Fibroblast of skin of right biceps (primary cell): ENCODE results near the gene CCDC73.
A peak's percentile ranks its signal among the peaks of the same experiment; 100 is the strongest.
"Not testable (repeated sequence)": the region's sequence is repeated elsewhere in the genome, so short reads cannot be mapped to it uniquely, and the experiment has no call there.

Experiments
- DNase-seq: peaks from one replicate; pipeline ENCODE4 v3.0.0-alpha.2; 2013

CCDC73 gene

DNA sequence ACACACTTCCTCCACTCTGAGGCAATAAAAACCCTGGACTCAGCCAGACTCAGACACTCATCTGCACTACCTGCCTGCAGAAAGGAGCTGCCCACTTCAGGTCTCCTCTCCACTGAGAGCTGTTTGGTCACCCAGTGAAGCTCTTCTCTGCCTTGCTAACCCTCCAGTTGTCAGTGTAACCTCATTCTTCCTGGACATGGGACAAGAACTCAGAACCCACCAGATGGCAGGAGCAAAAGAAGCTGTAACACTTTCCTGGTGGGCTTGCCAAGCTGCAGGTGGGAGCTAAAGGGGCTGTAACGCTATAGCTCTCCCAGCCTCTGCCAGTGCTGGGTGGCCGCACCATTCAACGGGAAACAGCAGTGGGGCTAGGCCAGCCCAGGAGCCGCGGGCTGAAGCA lies 89.7 kb downstream of the CCDC73 start:
- DNase-seq: no peak

DNA sequence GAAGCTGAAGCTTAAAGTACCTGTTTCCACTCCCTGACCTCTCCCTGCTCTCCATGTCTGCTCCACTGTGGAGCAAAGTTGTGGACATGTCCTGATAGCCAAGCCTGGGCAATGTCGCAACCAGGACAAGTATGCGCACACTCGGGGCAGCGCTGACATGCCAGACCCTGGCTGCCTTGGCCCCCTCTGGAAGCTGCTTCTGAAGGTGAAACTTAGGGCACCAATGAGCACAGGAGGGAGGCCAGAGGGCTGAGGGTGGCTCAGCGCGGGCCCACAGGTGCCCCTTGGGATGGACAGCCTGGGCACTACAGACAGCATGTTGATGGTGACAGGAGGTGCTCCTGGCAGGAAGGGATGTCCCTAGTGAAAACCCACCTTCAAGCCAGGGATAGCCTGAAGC lies 90.2 kb downstream of the CCDC73 start:
- DNase-seq: no peak

- no peak for DNase-seq
Observed at GRCh38 chr11:32701616-32702015, 92.8 kb downstream of the CCDC73 start.

- DNase-seq: no peak
Observed at GRCh38 chr11:32698579-32698978, 95.9 kb downstream of the CCDC73 start.

- DNase-seq: no peak
Observed at GRCh38 chr11:32671051-32671450, 123.4 kb downstream of the CCDC73 start.

DNA sequence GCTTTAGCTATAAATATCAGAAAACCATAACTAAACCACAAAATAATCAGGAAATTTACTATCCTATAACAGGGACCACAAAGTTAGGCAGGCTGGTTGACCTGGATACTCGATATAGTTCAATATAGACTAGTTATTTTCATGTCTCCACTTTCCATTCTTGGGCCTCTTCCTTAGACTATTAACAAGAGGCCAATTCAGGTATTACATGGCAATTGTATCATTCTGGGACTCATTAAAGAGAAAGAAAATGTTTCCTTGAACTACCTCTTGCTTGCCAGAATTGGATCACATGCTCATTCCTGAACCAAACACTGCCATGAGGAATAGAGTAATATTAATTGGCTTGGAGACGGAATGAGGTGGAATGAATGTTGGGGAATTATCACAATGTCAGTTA lies 134.8 kb downstream of the CCDC73 start:
- DNase-seq: no peak

- DNase-seq: peak; percentile 54
Observed at GRCh38 chr11:32658639-32659406, 135.6 kb downstream of the CCDC73 start.

GRCh38 chr11:32643526-32643925 lies 150.9 kb downstream of the CCDC73 start:
- peak; percentile 24 for DNase-seq

- no peak for DNase-seq
Observed at GRCh38 chr11:32641361-32641760, 153.1 kb downstream of the CCDC73 start.

GRCh38 chr11:32635819-32636218 lies 158.6 kb downstream of the CCDC73 start:
- DNase-seq: no peak

DNA sequence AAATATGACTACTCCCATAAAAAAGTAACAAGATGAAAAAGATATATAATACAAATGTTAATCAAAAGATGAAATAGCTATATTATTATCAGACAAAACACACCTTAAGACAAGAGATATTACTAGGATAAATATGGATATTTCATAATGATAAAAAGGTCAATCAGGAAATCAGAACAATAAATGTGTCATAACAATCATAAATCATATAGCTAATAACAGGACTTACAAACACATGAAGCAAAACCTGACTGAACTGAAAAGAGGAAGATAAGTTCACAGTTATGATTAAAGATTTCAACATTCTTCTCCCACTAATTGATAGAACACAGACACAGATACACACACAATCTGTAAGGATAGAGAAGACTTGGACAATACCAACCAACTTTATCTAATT lies 163.6 kb downstream of the CCDC73 start:
- no peak for DNase-seq

DNA sequence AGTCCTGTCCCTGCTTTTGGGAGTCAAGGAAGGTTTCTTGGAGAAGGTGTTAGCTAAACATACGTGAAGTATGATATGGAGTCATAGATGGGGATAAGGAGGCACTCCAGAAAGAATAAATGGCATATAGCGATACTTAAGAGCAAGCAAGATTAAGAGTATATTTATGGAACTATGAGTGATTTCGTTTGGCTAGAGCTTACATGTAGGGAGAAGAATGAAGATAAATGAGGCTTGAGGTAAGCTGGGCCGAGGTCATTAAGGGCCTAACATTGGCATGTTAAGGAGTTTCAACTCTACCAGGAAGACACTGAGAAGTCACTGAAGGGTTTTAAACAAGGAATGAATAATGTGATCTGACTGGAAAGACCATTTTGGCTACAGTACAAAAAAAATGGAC lies 177.6 kb downstream of the CCDC73 start:
- no peak for DNase-seq

DNA sequence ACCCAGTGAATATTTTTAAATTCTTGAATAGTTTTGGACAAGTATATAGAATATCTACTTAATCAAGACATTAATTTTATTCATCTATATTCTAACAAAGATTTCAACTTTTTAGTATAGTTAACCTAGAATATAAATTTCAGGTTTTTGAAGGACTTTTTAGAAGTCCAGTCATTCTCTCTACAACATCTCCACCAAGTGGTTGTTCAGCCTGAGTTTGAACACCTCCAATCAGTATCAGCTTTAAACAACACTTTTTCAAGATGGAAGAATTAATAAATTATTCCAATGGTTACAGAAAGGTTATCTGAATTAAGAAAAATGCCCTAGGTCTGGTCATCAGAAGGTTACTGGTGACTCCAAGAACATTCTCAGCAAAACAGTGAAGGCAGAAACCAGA lies 179.0 kb downstream of the CCDC73 start:
- no peak for DNase-seq

DNA sequence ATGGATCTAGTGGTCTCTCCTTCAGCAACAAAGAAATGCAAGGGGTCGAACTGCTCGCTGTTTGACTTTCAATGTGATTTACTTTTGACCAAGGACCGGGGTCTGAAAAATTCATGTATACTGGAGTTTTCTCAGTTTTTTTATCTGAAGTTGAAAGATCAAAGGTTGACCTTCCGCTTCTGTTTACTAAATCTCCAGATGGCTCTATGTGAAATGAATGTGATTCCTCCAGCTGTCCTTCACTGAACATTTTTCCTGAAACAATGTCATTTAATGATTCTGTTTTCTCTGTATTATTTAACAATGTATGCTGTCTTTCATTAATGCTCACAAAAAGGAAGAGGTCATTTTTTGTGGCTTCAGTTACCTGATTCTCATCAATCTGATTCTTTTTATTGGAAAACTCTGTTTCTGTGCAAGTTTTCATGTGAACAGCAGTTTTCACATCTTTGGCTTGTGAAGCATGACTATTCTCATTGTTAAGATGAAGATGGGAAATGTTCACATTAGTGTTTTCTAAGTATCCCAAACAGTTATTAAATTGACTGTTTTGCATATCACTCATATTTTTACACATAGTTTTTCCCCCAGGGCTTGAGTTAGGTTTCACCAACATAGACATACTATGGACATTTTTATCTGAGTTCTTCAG lies 180.8 kb downstream of the CCDC73 start:
- DNase-seq: no peak

GRCh38 chr11:32610797-32611352 lies 183.6 kb downstream of the CCDC73 start:
- DNase-seq: peak; percentile 74

GRCh38 chr11:32608826-32609225 lies 185.6 kb downstream of the CCDC73 start:
- not testable (repeated sequence) for DNase-seq

GRCh38 chr11:32606220-32606619 lies 188.2 kb downstream of the CCDC73 start:
- no peak for DNase-seq

DNA sequence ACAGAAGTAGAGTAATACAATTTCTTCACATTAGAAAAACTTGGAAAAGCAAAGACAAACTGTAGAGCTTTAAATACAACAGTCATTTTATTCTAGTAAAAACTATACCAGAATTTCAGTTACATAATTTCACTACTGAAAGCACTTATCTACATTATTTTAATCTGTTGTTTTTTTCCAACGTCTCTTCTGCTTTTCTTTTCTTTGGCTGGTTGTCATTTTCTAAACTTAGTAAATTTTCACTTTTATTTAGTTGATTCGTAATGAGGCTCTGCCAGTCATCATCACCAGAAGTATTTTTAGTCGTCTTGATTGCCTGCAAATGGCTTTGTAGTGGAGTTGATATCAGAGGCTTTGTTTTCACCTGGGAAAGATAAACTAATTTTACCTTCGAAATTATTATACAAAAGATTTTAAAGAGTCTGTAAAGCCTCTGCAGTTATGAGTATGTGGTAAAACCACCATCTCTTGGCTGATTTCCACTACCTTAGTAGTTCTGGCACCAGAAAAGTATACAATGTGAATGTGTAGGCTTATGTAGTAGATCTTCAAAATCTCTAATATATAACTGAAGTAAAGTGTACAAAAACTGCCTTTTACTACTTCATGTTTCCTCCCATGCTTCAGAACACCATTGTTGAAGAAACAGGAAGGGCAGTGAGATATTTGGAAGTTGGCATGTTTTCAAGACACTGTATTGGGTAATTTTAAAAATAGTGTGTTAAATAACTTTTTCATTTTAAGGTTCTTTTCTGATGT lies 191.6 kb downstream of the CCDC73 start:
- DNase-seq: peak; percentile 29

GRCh38 chr11:32597921-32598320 lies 196.5 kb downstream of the CCDC73 start:
- no peak for DNase-seq

DNA sequence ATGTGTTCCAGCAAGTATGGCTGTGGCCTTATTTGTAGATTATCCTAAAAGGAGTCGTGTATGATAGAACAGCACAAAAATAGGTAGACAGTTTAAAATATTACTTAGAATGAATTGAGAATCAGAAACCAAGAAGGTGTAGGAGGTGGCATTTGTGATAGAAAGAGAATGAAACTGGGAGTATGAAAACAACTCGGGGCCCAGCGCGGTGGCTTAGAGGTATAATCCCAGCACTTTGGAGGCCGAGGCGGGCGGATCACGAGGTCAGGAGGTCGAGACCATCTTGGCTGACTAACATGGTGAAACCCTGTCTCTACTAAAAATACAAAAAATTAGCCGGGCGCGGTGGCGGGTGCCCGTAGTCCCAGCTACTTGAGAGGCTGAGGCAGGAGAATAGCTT lies 198.3 kb downstream of the CCDC73 start:
- DNase-seq: not testable (repeated sequence)

DNA sequence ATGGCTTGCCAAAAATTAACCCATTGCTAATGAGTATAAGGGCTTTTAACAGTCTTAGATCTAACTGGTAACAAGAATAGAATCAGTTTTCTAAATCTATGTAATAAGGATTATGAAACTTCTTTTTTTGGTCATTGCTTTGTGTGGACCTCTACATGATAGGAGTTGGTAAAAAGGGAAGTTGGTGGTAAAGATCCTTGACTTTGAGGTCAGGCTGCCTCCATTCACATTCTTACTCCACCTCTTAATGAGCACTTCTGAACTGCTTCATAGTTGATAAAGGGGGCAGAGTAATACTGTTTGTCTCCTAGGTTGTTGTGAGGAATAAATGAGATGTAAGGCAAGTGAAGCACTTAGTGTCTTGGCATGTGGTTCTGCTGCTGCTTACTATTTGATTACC lies 200.2 kb downstream of the CCDC73 start:
- no peak for DNase-seq

- peak; percentile 11 for DNase-seq
Observed at GRCh38 chr11:32586576-32587190, 207.8 kb downstream of the CCDC73 start.

DNA sequence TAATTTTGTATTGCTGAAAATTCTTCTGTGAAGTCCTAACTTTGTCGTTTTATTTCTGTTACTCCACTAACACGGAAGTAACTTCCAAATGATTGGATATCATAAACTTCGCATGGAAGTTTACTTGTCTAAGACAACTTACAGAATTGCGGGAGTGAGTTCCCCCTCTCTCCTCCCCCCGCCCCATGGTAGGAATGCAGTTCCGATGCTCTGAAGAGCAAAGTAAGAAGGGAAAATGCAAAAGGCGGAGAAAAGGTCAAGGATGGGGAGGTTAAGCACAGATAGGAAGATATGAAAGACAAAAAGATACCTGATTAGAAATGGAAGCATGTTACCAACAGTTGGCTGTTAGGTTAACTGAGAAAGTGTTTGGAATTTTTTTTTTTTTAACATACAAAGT lies 209.5 kb downstream of the CCDC73 start:
- DNase-seq: peak; percentile 9
